ENCODE measurements around the gene SNRK. TPM values are rescaled to one million over a fixed set of nuclear protein-coding genes. Genes with fewer than 3 reads are reported as not detected.

SNRK gene
- total and polyA plus RNA-seq, 9 of the 15 experiments (the other 6 are each of a cell fraction or from before 2014, with no cell fraction given): 1.7 to 12.3 (median 7.3) TPM

- TF ChIP-seq TAF9B (IDR thresholded peaks at IDR 0.05; ENCODE audit: partially characterized antibody): no peak
- no peak for TF ChIP-seq GABPB2 (CRISPR knock-in tag; conservative IDR thresholded peaks at IDR 0.05)
- no peak for TF ChIP-seq MIER1 (IDR thresholded peaks at IDR 0.05; ENCODE audit: low read depth)
- no peak for TF ChIP-seq SLC30A9 (CRISPR knock-in tag; IDR thresholded peaks at IDR 0.05)
- TF ChIP-seq ZNF347 (CRISPR knock-in tag; IDR thresholded peaks at IDR 0.05; ENCODE audit: low read depth): no peak
- TF ChIP-seq SMARCC2 (IDR thresholded peaks at IDR 0.05; ENCODE audit: low read depth): no peak
- TF ChIP-seq JUNB (CRISPR knock-in tag; conservative IDR thresholded peaks at IDR 0.05): no peak
- TF ChIP-seq PCBP1 (IDR thresholded peaks at IDR 0.05; ENCODE audit: low read depth, low read length, poor library complexity, severe bottlenecking): peak; percentile 54
- no peak; the same call in 1 of the 2 replicates for TF ChIP-seq ZNF263 (CRISPR knock-in tag; IDR thresholded peaks at IDR 0.05; ENCODE audit: borderline replicate concordance)
- peak; percentile 33; the same call in 1 of the 2 replicates for TF ChIP-seq TFAP4 (CRISPR knock-in tag; IDR thresholded peaks at IDR 0.05; ENCODE audit: borderline replicate concordance)
- no peak for TF ChIP-seq BDP1 (IDR thresholded peaks at IDR 0.05; ENCODE audit: insufficient read depth, insufficient read length)
- no peak for TF ChIP-seq MAFG (tag; conservative IDR thresholded peaks at IDR 0.05)
- TF ChIP-seq ZNF311 (CRISPR knock-in tag; IDR thresholded peaks at IDR 0.05): no peak
- TF ChIP-seq UBTF (IDR thresholded peaks at IDR 0.05; ENCODE audit: borderline replicate concordance in 1 of 2, low read depth in 2 of 2, low read length in 2 of 2): peak; percentile 94 to 95
- peak; percentile 31 for TF ChIP-seq CCNT2 (IDR thresholded peaks at IDR 0.05; ENCODE audit: borderline replicate concordance, extremely low read depth, insufficient read length, low read depth, low read length)
- TF ChIP-seq E2F8 (IDR thresholded peaks at IDR 0.05; ENCODE audit: low read depth, partially characterized antibody): no peak
- TF ChIP-seq CXXC5 (CRISPR knock-in tag; IDR thresholded peaks at IDR 0.05): peak; percentile 84
- no peak for TF ChIP-seq ZNF133 (CRISPR knock-in tag; IDR thresholded peaks at IDR 0.05)
- no peak for TF ChIP-seq ETV1 (tag; conservative IDR thresholded peaks at IDR 0.05; ENCODE audit: low read depth)
- no peak for TF ChIP-seq CEBPG (CRISPR knock-in tag; IDR thresholded peaks at IDR 0.05)
- no peak for TF ChIP-seq CEBPG (tag; conservative IDR thresholded peaks at IDR 0.05 in 1 of 2, IDR thresholded peaks at IDR 0.05 in 1 of 2)
Measured at GRCh38 chr3:43286115-43286840, at the start of gene SNRK (continued).

Data from K562 (cell line).